Measurements from ENCODE around the gene SCML1.
A peak's percentile ranks its signal among the peaks of the same experiment; 100 is the strongest.
"Not testable (repeated sequence)": the region's sequence is repeated elsewhere in the genome, so short reads cannot be mapped to it uniquely, and the experiment has no call there.

SCML1 gene

DNA sequence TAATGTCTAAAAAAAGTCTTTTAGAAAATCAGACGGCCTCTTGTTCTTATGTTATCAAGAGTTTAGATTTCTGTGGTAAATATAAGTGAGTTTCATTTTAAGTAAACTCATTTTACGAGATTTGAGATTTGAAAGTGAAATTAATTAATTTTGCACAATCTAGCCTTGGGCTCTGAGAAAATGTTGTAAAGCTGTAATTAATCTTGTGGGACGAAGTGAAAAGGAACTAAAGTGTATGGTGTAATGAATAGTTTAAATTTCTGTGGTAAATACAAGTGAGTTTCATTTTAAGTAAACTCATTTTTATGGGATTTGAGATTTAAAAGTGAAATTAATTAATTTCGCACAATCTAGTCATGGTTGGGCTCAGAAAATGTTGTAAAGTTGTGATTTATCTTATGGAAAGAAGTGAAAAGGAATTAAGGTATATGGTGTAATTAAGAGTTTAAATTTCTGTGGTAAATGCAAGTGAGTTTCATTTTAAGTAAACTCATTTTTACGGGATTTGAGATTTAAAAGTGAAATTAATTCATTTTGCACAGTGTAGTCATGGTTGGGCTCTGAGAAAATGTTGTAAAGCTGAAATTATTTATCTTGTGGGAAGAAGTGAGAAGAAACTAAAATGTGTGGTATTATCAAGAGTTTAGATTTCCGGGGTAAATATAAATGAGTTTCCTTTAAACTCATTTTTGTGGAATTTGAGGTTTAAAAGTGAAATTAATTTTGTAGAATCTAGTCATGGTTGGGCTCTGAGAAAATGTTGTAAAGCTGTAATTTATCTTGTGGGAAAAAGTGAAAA, 1.6 kb downstream of the SCML1 start:
- no peak for DNase-seq (ENCODE audit: low read depth in 2 of 2)

DNA sequence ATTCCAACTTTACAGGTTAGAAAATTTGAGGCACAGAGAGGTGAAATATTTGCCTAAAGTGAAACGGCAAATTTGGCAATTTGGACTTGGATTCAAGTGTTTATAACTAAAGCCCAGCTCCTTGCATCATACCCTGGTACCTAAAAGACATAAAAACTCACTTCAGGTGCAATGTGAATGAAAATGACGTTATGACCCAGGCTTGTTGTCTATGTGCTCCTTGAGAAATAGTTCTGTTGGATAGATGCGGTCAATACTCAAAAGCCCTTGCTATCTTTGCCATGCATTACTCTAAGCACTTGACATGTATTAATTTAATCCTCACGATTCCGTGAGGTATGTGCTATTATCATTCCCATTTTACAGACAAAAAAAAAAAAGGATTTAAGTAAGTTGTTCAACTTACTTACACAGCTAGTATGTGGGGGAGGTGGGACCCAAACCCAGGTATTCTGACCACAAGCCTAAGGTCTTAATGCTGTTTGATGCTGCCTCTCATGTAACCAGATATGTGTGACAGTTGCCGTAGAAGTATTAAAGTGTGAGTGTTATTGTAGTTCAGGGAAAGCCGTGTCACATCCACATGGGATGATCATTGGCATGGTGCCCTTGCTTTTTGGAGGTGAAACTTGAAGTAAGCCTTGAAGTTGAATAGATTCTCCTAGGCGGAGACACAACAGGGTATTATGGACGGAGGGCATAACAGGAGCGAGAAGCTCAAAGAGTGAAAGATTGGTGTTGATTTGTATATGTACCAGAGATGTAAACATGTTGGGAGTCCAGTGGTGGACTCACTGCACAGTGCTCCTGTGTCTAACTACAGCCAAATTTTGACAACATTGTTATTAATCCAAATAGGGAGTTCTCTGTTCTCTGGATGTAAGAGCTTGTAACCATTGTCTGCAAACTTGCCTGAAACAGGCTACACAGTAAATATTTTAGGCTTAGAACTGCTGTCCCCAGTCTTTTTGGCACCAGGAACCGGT, 3.1 kb downstream of the SCML1 start:
- DNase-seq (ENCODE audit: low read depth in 2 of 2), result no peak

DNA sequence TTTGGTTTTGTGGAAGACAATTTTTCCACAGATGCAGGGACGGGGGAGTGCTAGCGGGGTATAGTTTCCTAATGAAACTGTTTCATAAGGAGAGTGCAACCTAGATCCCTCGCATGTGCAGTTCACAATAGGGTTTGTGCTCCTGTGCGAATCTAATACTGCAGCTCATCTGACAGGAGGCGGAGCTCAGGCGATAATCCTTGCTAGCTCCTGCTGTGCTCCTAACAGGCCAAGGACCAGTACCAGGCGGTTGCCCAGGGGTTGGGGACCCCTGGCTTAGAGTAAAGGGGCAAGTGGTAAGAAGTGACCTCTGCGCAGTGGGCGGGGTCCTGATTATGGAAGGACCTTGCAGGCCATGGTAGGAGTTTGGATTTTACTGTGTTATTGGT, 3.8 kb downstream of the SCML1 start:
- DNase-seq (ENCODE audit: low read depth in 2 of 2), result no peak

DNA sequence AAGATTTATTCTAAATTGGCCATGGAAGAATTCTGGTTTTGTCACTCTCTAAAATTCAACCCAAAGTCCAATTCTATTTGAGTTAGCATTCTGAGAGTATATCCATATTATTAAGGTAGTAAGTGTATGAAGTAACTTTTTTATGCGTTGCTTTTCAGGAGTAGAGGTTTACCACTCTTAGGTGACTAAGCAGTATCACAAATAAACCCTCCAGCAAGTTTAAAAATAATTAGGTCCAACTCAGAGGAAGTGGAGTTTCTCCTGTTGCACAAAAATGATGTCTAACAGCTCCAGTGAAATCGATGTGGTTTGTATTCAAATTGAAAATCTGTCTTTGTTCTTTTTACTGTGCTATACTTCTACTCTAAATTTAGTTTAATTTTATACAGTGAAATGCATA, 6.6 kb downstream of the SCML1 start:
- no peak for DNase-seq (ENCODE audit: low read depth in 2 of 2)

DNA sequence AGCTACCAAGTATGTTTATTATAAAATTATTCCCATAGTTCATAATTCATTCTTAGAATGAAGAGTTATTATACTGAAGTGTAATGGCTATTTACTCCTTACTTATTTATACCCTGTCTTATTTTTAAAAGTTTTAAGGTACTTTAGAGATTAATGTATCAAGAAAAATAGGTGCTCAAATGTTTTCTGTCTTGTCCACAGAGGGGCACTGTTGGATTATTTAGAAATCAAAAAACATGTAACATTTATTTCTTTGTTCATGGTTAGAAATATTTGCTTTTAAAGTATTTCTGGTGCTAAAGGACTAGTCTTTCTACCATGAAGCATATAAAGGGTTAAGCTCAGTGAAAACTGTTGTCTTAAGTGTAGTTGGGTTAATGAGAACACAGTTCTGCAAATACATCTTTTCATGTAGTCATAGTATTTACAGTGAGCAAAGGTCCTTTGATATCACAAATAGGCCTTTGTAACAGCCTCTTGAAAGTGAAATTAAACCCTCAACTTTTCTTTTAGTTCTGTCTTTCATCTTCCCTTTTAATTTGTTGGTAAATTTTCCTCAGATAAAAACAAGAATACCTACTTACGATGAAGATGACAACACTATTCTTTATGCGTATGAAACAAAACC, 7.7 kb downstream of the SCML1 start:
- no peak for DNase-seq (ENCODE audit: low read depth in 2 of 2)

DNA sequence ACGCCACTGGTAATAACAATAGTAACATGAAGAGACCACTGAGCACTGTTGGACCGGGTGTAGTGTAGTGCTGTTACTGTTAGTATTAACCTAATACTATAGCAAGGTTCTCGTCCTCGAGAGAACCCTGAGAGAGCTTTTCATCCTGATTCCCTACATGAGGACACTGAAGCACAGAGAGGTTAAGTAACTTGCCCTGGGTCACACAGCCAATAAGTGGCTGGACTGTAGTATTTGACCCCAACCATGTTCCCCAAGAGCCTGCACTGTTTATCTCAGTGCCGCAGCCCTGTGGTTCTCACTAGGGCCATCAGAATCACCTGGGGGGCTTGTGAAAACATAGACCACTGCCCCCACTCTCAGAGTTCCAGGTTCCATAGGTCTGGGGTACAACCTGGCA, 10.4 kb downstream of the SCML1 start:
- no peak for DNase-seq (ENCODE audit: low read depth in 2 of 2)

DNA sequence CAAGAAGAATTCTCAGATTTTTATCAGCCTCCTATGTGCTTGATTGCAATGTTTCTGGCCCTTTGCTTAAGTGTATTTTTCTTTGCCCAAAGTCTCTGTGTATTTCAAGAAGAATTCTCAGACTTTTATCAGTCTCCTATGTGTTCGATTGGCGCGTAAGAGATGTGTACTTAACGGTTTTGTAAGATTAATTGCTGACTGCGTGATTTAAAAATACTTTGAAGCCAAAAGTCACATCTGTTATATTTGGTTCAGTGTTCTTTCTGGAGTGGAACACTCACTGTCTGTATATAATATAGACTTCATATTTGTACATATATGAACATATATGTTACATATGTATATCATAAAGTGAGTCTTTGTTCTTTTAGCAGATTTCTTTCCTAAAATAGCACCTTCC, 11.4 kb downstream of the SCML1 start:
- no peak for DNase-seq (ENCODE audit: low read depth in 2 of 2)

DNA sequence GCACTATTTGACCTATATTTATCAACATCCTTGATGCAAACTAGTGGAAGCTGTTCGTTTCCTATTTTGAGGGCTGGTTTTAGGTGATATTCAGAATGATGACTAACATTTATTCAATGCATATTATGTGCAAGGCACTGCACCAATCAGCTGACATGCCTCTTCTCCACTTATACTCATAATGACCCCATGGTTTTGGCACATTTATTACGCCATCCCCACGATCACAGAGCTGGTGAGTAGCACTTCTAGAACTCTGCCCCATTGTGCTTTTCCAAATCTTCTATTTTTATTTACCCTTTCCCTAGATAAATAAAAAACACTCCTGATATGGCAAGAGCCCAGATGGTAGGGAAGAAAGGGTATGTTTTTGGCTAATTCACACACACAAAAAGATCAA, 13.1 kb downstream of the SCML1 start:
- DNase-seq (ENCODE audit: low read depth in 2 of 2), result no peak

DNA sequence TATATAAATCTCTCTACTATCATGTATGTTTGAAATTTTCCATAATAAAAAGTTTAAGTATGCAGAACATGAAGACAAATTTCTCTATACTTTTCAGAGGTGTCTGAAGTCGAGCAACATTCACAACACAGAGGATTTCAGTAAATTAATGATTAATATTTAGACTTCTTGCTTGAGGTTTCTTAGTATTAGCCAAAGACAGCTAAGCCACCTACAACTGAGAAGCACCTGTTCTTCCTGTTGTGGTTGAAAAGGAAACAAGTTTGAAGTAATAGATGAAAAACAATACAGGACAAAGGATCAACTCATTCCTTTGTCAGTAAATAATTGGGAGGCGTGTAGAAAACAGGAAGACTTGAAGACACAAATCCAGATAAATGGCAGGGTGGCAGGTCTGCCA, 21.1 kb downstream of the SCML1 start:
- DNase-seq (ENCODE audit: low read depth in 2 of 2), result no peak

DNA sequence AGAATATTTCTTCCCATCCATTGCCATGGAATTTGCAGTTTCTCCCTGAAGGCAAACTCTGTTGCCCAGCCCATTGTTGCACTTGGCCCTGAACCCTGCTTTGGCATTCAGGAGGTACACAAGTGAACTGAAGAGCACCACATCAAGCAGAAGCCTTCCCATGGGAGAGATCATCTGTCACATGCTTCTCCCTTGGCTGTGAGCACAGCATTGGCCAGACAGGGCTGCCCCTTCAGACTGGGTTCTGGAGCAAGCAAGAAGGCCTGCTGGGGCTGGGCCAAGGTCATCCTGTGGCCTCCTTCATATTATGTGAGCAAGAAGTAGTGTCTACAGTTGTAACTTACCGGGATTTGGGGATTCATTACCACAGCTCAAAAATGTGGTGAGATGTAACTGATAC, 22.7 kb downstream of the SCML1 start:
- DNase-seq (ENCODE audit: low read depth in 2 of 2), result no peak

DNA sequence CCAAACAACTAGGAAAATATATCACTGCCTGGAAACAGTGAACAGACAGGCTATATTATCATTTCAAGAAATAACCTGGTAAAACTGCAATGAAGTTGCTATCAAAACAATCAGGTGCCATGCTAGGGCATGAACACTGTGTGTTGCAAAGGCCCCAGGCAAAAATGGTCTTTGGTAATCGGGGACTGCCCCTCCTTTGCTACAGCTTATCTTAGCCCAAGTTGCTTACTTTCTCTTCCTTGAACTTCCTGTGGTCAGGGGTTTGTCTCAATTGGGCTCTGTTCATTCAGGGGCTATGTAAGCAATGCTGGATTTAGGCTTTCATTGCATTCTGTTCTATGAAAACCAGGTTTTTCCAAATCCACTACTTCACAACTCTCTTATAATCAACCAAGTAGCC, 30.4 kb downstream of the SCML1 start:
- no peak for DNase-seq (ENCODE audit: low read depth in 2 of 2)

DNA sequence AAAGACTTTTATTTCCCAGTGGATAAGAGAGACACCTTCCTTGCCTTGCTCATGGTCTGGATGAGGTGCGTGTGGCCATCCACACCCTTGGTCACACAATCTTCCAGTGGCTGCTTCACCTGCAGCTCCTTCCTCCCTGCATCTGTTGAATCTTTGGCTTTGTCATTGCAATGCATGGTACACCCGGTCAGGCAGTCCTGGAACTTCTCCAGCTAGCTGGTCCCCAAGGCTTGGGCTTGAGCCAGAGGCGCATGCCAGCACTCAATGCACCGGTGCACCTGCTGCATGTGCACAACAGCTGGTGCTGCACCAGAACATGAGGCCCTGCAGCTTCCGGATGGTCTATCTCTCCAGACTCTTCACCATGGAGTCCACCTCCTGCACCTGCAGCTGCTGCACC, 31.7 kb downstream of the SCML1 start:
- no peak for DNase-seq (ENCODE audit: low read depth in 2 of 2)

DNA sequence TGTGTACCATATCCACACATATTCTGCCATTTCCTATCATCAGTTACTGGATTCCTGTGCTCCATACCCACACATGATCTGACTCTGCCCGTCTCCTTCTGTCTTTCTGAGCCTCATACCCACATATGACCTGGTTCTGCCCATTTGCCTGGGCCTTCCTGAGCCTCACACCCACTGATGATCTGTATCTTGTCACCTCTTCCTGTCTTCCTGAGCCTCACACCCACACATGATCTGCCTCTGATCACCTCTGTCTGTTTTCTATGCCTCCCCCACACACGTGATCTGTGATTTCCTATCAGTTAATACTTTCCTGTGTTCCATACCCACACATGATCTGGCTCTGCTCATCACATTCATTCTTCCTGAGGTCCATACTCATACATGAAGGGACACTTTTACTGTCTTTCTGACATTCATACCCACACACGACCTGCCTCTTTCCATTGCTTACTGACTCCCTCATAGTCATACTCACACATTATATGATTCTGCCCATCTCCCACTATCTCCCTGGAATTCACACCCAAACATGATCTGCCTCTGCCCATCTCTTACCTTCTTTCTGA, 32.5 kb downstream of the SCML1 start:
- peak in 1 of 2 donors; percentile 1 for DNase-seq (ENCODE audit: low read depth in 2 of 2)

DNA sequence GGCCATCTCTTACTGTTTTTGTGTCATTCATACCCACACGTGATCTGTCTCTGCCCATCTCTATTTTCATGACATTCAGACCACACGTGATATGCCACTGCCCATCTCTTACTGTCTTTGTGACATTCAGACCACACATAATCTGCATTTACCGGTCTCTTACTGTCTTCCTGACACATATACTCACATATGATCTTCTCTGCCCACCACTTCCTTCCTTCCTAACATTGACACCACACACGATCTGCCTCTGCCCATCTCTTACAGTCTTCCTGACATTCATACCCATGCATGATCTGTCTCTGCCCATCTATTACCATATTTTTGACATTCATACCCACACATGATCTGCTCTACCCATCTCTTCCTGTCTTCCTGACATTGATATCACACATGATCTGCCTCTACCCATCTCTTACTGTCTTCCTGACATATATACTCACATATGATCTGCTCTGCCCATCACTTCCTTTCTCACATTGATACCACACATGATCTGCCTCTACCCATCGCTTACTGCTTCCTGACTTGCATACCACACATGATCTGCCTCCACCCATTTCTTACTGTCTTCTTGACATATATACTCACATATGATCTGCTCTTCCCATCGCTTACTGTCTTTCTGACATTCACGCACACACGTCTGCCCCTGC, 36.1 kb downstream of the SCML1 start:
- no peak for DNase-seq (ENCODE audit: low read depth in 2 of 2)

DNA sequence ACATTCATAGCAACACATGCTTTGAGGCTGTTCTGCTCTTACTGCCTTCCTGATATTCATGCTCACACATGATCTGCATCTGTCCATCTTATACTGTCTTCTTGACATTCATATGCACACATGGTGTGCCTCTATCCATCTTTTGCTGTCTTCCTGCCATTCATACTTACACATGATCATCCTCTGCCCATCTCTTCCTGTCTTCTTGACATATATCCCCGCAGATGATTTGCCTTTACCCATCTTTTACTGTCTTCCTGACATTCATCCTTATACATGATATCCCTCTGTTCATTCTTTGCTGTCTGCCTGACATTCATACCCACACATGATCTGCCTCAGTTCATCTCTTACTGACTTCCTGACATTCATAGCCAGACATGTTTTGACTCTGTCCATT, 36.8 kb downstream of the SCML1 start:
- no peak for DNase-seq (ENCODE audit: low read depth in 2 of 2)

DNA sequence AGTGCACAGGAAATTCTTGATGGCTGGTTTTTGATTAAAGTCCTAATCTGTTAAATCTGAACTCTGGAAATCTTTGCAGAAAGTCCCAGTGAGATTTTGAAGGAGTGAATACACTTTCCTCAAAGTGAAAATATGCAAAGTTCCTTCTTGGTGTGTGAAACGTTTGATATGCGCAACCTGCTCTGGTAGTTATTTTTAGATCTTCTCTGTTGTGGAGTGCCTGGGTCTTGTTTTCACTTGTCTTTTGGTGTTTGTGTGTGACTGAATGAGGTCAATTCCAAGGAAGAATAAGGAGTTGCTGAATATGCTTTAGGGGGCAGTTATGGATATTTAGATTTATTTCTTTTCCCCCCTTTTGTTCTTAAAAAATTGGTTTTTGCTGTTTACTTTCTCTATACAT, 41.7 kb downstream of the SCML1 start:
- no peak for DNase-seq (ENCODE audit: low read depth in 2 of 2)

DNA sequence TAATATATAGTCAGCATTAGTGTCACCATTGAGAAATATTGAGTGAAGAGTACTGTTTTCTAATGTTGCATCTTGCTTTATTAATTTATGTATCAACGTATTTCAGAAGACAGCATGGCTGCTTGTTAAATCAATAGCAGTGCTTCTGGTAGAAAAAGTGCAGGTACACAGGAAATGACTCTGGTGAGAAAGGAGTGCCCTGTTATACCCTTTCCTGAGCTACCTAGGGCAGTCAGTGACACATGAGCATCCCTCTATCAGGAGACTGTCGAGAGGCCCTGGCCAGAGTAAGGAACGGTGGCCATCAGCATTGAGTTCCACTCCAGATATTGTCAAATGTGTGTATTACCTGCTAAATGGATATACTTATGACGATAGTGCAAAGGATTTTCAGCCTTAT, 42.1 kb downstream of the SCML1 start:
- no peak for DNase-seq (ENCODE audit: low read depth in 2 of 2)

DNA sequence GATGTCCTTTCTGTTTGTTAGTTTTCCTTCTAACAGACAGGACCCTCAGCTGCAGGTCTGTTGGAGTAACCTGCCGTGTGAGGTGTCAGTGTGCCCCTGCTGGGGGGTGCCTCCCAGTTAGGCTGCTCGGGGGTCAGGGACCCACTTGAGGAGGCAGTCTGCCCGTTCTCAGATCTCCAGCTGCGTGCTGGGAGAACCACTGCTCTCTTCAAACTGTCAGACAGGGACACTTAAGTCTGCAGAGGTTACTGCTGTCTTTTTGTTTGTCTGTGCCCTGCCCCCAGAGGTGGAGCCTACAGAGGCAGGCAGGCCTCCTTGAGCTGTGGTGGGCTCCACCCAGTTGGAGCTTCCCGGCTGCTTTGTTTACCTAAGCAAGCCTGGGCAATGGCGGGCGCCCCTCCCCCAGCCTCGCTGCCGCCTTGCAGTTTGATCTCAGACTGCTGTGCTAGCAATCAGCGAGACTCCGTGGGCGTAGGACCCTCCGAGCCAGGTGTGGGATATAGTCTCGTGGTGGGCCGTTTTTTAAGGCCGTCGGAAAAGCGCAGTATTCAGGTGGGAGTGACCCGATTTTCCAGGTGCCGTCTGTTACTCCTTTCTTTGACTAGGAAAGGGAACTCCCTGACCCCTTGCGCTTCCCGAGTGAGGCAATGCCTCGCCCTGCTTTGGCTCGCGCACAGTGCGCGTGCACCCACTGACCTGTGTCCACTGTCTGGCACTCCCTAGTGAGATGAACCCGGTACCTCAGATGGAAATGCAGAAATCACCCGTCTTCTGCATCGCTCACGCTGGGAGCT, 49.5 kb downstream of the SCML1 start:
- DNase-seq (ENCODE audit: low read depth in 2 of 2), result not testable (repeated sequence)

DNA sequence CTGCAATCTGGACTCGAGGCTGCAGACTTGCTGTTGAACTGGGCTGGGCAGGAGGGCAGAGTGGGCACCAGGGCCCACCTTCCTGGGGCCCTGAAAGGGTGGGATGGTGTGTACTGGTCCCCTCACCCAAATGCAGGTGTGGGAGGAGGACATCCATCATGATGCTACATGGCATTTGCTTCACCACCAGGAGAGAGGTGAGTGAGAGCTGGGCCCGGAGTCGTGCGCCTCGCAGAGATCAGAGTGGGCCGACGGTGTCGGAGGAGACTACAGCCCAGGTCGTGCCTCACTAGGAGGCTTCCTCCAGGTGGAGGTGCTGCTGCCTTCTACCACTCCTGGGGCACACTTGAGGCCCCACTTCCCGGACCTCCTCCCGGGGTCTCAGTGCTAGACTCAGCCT, 50.3 kb downstream of the SCML1 start:
- DNase-seq (ENCODE audit: low read depth in 2 of 2), result no peak

DNA sequence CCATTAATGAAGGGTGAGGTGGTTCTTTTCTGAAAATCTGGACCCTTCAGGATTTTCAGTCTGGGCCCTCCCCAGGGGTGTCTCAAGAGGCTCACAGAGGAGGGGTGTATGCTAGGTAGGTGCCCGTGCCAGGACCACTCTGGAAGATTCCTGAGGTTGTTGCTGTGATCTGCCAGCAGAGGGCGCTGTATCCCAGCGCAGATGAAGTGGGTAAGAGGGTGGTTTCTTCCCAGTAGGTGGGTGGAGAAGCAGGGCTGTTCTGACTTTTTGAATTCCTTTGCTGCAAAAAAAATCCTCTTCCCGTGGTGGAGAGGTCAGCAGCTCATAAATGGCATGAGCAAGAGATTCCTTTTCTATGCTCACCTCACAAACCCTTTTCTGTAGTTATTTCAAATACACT, 51.1 kb downstream of the SCML1 start:
- DNase-seq (ENCODE audit: low read depth in 2 of 2), result peak in 1 of 2 donors; percentile 7
